K562 (cell line): ENCODE measurements around the gene CDKL1. TPM values are rescaled to one million over a fixed set of nuclear protein-coding genes. Genes with fewer than 3 reads are reported as not detected.

Experiments
- ATAC-seq: fragments of 200-7000 bp; cut with Tn5 transposase; 3 replicates; pipeline ENCODE4 v1.9.1; 2020; ENCODE audit warnings: moderate library complexity
- BruUV-seq: library from RNA; stranded (reverse); fragments of 400-500 nt; replicated peaks from 2 replicates; lab custom pipeline; 2021; lab: Mats Ljungman, UMichigan
- CTCF ChIA-PET: fragments of 300-600 bp; formaldehyde crosslinking; extraction: SDS; loops from one replicate; lab custom pipeline; 2021; ENCODE audit warnings: low intra/inter-chr PET ratio; lab: Yijun Ruan, JAX
- POLR2A ChIA-PET: fragments of 300-600, 350-650 bp; sonication (Branson Sonifier 250); formaldehyde crosslinking; extraction: SDS; loops from one replicate; lab custom pipeline; 2021; ENCODE audit warnings: antibody characterized with exemption, inconsistent platforms; lab: Yijun Ruan, JAX
- DNase-seq, 4 experiments: peaks; one replicate each; pipeline versions ENCODE4 v3.0.0 to v3.0.0-alpha.2; 2011 to 2018; ENCODE audit warnings: low spot score in 3 of 4, mixed read lengths in 3 of 4; ENCODE audit errors: extremely low read depth in 1 of 4
- FAIRE-seq: peaks from 2 replicates; lab custom pipeline; 2011; peaks lifted over from hg19 to GRCh38; lab: Jason Lieb, UNC
- H2AFZ ChIP-seq: 2 replicates; pipeline ENCODE4 v1.6.0; 2011; ENCODE audit warnings: low read depth, low read length, control low read depth, inconsistent platforms
- H3K27ac ChIP-seq: fragments of 200-600 bp; 3 replicates; pipeline ENCODE4 v1.8.0; 2011; ENCODE audit warnings: low read depth, mild to moderate bottlenecking, control low read depth, inconsistent platforms, low read length, moderate library complexity, mixed read lengths; ENCODE audit errors: extremely low read depth
- H3K27me3 ChIP-seq, 2 experiments: fragments of 300-600 bp in 1 of 2; 2 replicates in 1 of 2; 3 replicates in 1 of 2; pipeline versions ENCODE4 v1.6.0 to v1.8.0; 2011; ENCODE audit warnings: inconsistent platforms in 2 of 2, low read length in 2 of 2, mild to moderate bottlenecking in 1 of 2, mixed read lengths in 1 of 2, moderate library complexity in 1 of 2; ENCODE audit not compliant: control insufficient read depth in 2 of 2, insufficient read depth in 2 of 2
- H3K36me3 ChIP-seq: fragments of 300-600 bp; 3 replicates; pipeline ENCODE4 v1.8.0; 2011; ENCODE audit warnings: mild to moderate bottlenecking, low read length, inconsistent platforms; ENCODE audit not compliant: control insufficient read depth, insufficient read depth
- H3K4me1 ChIP-seq, 2 experiments: fragments of 200-600 bp in 1 of 2; replicated peaks in 1 of 2; 2 replicates in 1 of 2; 3 replicates in 1 of 2; pipeline versions ENCODE4 v1.5.1 to v1.8.0; 2011; ENCODE audit warnings: inconsistent platforms in 2 of 2, low read length in 2 of 2, mild to moderate bottlenecking in 1 of 2, mixed read lengths in 1 of 2, moderate library complexity in 1 of 2; ENCODE audit not compliant: control insufficient read depth in 2 of 2, insufficient read depth in 2 of 2
- H3K4me2 ChIP-seq: 2 replicates; pipeline ENCODE4 v1.6.1; 2011; ENCODE audit warnings: low read length, control low read depth, inconsistent platforms, mixed read lengths; ENCODE audit not compliant: insufficient read depth
- H3K4me3 ChIP-seq: fragments of 200-600 bp; sonication (generic), shearing (Covaris generic); 2 replicates; pipeline ENCODE4 v1.5.1; 2016; ENCODE audit warnings: control low read depth, inconsistent platforms
- H3K79me2 ChIP-seq: fragments of 200-600 bp; 3 replicates; pipeline ENCODE4 v1.8.0; 2011; ENCODE audit warnings: low read length, inconsistent platforms; ENCODE audit not compliant: control insufficient read depth, insufficient read depth
- H3K9ac ChIP-seq, 2 experiments: 2 replicates each; pipeline versions ENCODE4 v1.6.0 to v1.6.1; 2011; ENCODE audit warnings: low read depth in 2 of 2, low read length in 2 of 2, control low read depth in 1 of 2, inconsistent platforms in 1 of 2, mild to moderate bottlenecking in 1 of 2, mixed read lengths in 1 of 2; ENCODE audit not compliant: insufficient read depth in 1 of 2
- H3K9me1 ChIP-seq: one replicate; pipeline ENCODE4 v1.6.0; 2011; ENCODE audit warnings: inconsistent platforms, mild to moderate bottlenecking, low read length, moderate library complexity; ENCODE audit not compliant: control insufficient read depth, insufficient read depth
- H3K9me3 ChIP-seq: replicated peaks from 2 replicates; pipeline ENCODE4 v1.5.1; 2011; ENCODE audit warnings: low read depth, low read length, inconsistent platforms; ENCODE audit not compliant: control insufficient read depth, insufficient read depth
- H4K20me1 ChIP-seq: replicated peaks from 2 replicates; pipeline ENCODE4 v1.6.1; 2011; ENCODE audit warnings: low read length, inconsistent platforms, mixed read lengths; ENCODE audit not compliant: control insufficient read depth, insufficient read depth
- CBX5 ChIP-seq: IDR thresholded peaks from 2 replicates; pipeline ENCODE4 v1.6.1; 2014; ENCODE audit warnings: low read depth, borderline replicate concordance
- CC2D1A ChIP-seq: fragments of 450-650 bp; IDR thresholded peaks from 2 replicates; pipeline ENCODE4 v1.6.1; 2017; ENCODE audit warnings: mild to moderate bottlenecking
- FOS ChIP-seq: IDR thresholded peaks from 3 replicates; pipeline ENCODE4 v1.6.1; 2011; ENCODE audit not compliant: insufficient read length; ENCODE audit errors: extremely low read depth
- FOXK1 ChIP-seq: sonication (generic); formaldehyde crosslinking; IDR thresholded peaks from 2 replicates; pipeline ENCODE4 v1.8.0; 2022; ENCODE audit warnings: missing genetic modification reagents, mild to moderate bottlenecking, borderline replicate concordance
- HMG20B ChIP-seq: fragments of 250-450 bp; sonication (Bioruptor Pico); IDR thresholded peaks from 2 replicates; pipeline ENCODE4 v1.5.0; 2021; ENCODE audit warnings: mild to moderate bottlenecking
- KLF1 ChIP-seq: fragments of 450-650 bp; IDR thresholded peaks from 2 replicates; pipeline ENCODE4 v1.6.1; 2016; ENCODE audit warnings: missing genetic modification characterization, missing compliant biosample characterization
- MECOM ChIP-seq: fragments of 250-450 bp; sonication (Bioruptor Pico); IDR thresholded peaks from 2 replicates; pipeline ENCODE4 v1.8.0; 2022; ENCODE audit warnings: inconsistent platforms
- MEF2A ChIP-seq: IDR thresholded peaks from 2 replicates; pipeline ENCODE4 v1.6.1; 2011; ENCODE audit warnings: low read depth, mild to moderate bottlenecking, low read length, moderate library complexity; ENCODE audit not compliant: control insufficient read depth
- WGBS: fragments of 100-300 bp; shearing (Covaris generic); methylation state at CpG from one replicate; pipeline ENCODE4 v1.1.6; 2016; ENCODE audit warnings: low coverage, mixed read lengths; ENCODE audit not compliant: insufficient coverage; ENCODE audit errors: missing lambda C conversion rate; 5-methylcytosine and 5-hydroxymethylcytosine counted together
- in situ Hi-C: fragments of 300-500 bp; cut with MboI; formaldehyde crosslinking; loops from 4 replicates; pipeline ENCODE4 v1.15.0; 2018; ENCODE audit warnings: inconsistent platforms, mixed read lengths
- intact Hi-C: fragments of 100-400 bp; cut with micrococcal nuclease; formaldehyde crosslinking; loops from 2 replicates; pipeline ENCODE4 v1.14.2; 2022
- polyA plus RNA-seq, 8 experiments: library from polyadenylated mRNA; depleted of rRNA in 4 of 8; stranded (reverse) in 5 of 8; unstranded in 3 of 8; fragments of >200 nt; fragmentation: Nextera tagmentation in 2 of 8; fragmentation: Illumina TruSeq in 1 of 8; extraction: Ambion mirVana in 2 of 8; extraction: Trizol in 1 of 8; gene quantifications; 2 replicates each; pipeline versions ENCODE4 v1.2.1 to v1.2.3, GENCODE V29; 2011 to 2014; ENCODE audit warnings: inconsistent platforms in 1 of 8, missing spikeins in 1 of 8
- total RNA-seq, 7 experiments: library from RNA; depleted of rRNA in 6 of 7; stranded (reverse); fragments of >200 nt in 6 of 7; fragmentation: Illumina TruSeq in 2 of 7; extraction: Trizol in 2 of 7; gene quantifications; 2 replicates each; pipeline versions ENCODE4 v1.2.1 to v1.2.3, GENCODE V29; 2011 to 2021; ENCODE audit warnings: low replicate concordance in 1 of 7
- TF ChIP-seq, protein P1 (sequence below): fragments of 250-450 bp; sonication (Bioruptor Pico); IDR thresholded peaks from 2 replicates; pipeline ENCODE4 v1.4.0; 2020
- TF ChIP-seq, protein P2 (sequence below), 2 experiments: fragments of 450-650 bp; IDR thresholded peaks; 2 replicates each; pipeline ENCODE4 v1.6.1; 2016; ENCODE audit warnings: mild to moderate bottlenecking in 2 of 2, borderline replicate concordance in 1 of 2, low read depth in 1 of 2, moderate library complexity in 1 of 2
- TF ChIP-seq, protein P3 (sequence below): sonication (generic); formaldehyde crosslinking; IDR thresholded peaks from 2 replicates; pipeline ENCODE4 v1.9.0; 2022; ENCODE audit warnings: mild to moderate bottlenecking, missing genetic modification reagents
- TF ChIP-seq, protein P4 (sequence below), 2 experiments: fragments of 450-650 bp in 1 of 2; sonication (generic) in 1 of 2; formaldehyde crosslinking; conservative IDR thresholded peaks; 2 replicates each; pipeline versions ENCODE4 v1.4.0 to v1.8.1; 2020 to 2022; ENCODE audit warnings: mild to moderate bottlenecking in 1 of 2, missing genetic modification reagents in 1 of 2

CDKL1 gene
- total and polyA plus RNA-seq, 9 of the 15 experiments (the other 6 are each of a cell fraction or from before 2014, with no cell fraction given) = 2.3 to 35.0 (median 7.5) TPM

DNA sequence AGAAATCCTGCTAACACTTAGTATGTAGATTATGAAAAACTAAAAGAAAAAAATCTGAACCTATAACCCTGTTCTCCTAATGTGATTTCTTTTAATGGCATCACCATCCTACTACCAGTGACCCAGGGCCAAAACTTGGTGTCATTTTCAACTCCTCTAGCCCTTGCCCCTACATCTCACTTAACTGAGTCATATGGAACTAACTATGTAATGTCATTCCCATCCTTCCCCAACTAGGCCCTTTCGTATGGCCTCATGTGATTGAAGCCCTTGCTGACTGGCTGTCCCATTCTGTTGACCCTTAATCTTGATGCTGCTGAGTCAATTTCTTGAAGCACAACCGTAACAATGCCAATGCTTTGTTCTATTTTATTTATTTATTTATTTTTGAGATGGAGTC lies 77.0 kb downstream of the CDKL1 start:
- POLR2A ChIA-PET = interaction anchor here (1.4 to 1.6 kb wide), 2 partner anchors 9 to 213 kb away, joined by 3 to 4 read pairs; partner anchors contain the start of gene MAP4K5
- Histone ChIP-seq H4K20me1 (no peaks in the 10 kb centered on the region), H3K4me1 (peaks cover 0 to 9% of the 10 kb centered on the region in 2 experiments; a peak in 3 of 5 replicates), H3K79me2 (peaks cover 21% of the 10 kb centered on the region), H3K4me2 (no peak overlapping the region), H2AFZ (no peak overlapping the region), H3K9ac (no peak overlapping the region), H3K9me3 (no peaks in the 10 kb centered on the region), H3K9me1 (no peaks in the 10 kb centered on the region), H3K4me3 (no peak overlapping the region), H3K27ac (no peak overlapping the region), H3K36me3 (peaks cover 16% of the 10 kb centered on the region; the same call in 1 of the 3 replicates), H3K27me3 (no peaks in the 10 kb centered on the region)
- CTCF ChIA-PET = no interaction called here
- 96% methylated on average over 2 of the region's 2 CpGs for WGBS
- intact Hi-C loops = loop anchor here (2.0 to 5.0 kb wide), 2 partner anchors 77 to 458 kb away; partner anchors contain the start of gene CDKL1
- no peak for DNase-seq
- ATAC-seq = no peak
- no TSS peak for BruUV-seq
- in situ Hi-C loops = loop anchor here (10.0 kb wide), 1 partner anchor 205 kb away; no protein-coding TSS in a partner anchor
- no peak for FAIRE-seq
- TF ChIP-seq, protein P1, sequence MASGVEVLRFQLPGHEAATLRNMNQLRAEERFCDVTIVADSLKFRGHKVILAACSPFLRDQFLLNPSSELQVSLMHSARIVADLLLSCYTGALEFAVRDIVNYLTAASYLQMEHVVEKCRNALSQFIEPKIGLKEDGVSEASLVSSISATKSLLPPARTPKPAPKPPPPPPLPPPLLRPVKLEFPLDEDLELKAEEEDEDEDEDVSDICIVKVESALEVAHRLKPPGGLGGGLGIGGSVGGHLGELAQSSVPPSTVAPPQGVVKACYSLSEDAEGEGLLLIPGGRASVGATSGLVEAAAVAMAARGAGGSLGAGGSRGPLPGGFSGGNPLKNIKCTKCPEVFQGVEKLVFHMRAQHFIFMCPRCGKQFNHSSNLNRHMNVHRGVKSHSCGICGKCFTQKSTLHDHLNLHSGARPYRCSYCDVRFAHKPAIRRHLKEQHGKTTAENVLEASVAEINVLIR (CRISPR knock-in tag) = no peak
- TF ChIP-seq MEF2A (no peak), CBX5 (no peak), MECOM (CRISPR knock-in tag) (no peak), FOS (no peak), KLF1 (tag) (no peak), HMG20B (no peak), CC2D1A (no peak), FOXK1 (CRISPR knock-in tag) (no peak)
- TF ChIP-seq, protein P2, sequence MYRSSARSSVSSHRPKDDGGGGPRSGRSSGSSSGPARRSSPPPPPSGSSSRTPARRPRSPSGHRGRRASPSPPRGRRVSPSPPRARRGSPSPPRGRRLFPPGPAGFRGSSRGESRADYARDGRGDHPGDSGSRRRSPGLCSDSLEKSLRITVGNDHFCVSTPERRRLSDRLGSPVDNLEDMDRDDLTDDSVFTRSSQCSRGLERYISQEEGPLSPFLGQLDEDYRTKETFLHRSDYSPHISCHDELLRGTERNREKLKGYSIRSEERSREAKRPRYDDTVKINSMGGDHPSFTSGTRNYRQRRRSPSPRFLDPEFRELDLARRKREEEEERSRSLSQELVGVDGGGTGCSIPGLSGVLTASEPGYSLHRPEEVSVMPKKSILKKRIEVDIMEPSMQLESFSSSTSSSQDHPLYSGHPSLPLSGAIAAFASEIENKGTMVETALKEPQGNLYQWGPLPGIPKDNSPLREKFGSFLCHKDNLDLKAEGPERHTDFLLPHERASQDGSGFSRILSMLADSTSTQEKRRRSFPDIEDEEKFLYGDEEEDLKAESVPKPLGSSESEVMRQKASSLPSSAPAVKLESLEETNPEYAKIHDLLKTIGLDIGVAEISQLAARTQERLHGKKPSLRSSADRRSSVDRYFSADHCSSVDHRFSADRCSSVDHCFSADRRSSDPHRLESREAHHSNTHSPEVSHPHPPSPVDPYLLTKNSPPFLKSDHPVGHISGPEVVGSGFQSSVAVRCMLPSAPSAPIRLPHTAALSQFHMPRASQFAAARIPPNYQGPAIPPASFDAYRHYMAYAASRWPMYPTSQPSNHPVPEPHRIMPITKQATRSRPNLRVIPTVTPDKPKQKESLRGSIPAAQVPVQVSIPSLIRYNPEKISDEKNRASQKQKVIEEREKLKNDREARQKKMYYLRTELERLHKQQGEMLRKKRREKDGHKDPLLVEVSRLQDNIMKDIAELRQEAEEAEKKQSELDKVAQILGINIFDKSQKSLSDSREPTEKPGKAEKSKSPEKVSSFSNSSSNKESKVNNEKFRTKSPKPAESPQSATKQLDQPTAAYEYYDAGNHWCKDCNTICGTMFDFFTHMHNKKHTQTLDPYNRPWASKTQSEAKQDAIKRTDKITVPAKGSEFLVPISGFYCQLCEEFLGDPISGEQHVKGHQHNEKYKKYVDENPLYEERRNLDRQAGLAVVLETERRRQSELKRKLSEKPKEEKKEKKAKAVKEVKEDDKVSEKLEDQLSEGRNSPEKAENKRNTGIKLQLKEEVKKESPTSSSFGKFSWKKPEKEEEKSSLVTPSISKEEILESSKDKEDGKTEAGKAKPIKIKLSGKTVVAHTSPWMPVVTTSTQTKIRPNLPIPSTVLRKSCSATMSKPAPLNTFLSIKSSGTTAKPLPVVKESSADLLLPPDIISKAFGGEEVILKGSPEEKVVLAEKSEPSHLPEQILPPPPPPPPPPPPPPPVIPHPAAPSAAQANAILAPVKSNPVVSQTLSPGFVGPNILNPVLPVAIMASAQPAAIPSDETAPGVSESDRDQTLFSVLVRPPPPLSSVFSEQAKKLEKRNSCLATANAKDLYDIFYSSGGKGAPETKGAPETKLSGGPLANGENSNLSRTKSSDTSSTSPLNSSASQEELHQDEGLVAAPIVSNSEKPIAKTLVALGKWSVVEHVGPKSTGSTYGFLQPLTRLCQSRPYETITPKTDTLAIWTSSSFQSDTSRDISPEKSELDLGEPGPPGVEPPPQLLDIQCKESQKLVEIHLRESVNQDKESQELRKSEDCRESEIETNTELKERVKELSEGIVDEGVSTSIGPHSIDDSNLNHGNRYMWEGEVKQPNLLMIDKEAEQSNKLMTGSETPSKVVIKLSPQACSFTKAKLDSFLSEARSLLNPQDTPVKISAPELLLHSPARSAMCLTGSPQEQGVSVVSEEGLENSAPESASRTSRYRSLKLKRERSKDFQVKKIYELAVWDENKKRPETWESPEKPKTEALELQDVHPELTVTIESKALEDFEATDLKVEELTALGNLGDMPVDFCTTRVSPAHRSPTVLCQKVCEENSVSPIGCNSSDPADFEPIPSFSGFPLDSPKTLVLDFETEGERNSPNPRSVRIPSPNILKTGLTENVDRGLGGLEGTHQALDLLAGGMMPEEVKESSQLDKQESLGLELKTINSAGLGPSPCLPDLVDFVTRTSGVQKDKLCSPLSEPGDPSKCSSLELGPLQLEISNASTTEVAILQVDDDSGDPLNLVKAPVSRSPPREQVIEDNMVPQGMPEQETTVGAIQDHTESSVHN (IDR thresholded peaks at IDR 0.05; ENCODE audit: borderline replicate concordance in 1 of 2, low read depth in 1 of 2) = no peak
- TF ChIP-seq, protein P3, sequence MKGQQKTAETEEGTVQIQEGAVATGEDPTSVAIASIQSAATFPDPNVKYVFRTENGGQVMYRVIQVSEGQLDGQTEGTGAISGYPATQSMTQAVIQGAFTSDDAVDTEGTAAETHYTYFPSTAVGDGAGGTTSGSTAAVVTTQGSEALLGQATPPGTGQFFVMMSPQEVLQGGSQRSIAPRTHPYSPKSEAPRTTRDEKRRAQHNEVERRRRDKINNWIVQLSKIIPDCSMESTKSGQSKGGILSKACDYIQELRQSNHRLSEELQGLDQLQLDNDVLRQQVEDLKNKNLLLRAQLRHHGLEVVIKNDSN (CRISPR knock-in tag) = no peak
- TF ChIP-seq, protein P4, sequence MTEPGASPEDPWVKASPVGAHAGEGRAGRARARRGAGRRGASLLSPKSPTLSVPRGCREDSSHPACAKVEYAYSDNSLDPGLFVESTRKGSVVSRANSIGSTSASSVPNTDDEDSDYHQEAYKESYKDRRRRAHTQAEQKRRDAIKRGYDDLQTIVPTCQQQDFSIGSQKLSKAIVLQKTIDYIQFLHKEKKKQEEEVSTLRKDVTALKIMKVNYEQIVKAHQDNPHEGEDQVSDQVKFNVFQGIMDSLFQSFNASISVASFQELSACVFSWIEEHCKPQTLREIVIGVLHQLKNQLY (CRISPR knock-in tag; conservative IDR thresholded peaks at IDR 0.05) = no peak
